ENCODE results near the gene PSMC4.

PSMC4 gene

DNA sequence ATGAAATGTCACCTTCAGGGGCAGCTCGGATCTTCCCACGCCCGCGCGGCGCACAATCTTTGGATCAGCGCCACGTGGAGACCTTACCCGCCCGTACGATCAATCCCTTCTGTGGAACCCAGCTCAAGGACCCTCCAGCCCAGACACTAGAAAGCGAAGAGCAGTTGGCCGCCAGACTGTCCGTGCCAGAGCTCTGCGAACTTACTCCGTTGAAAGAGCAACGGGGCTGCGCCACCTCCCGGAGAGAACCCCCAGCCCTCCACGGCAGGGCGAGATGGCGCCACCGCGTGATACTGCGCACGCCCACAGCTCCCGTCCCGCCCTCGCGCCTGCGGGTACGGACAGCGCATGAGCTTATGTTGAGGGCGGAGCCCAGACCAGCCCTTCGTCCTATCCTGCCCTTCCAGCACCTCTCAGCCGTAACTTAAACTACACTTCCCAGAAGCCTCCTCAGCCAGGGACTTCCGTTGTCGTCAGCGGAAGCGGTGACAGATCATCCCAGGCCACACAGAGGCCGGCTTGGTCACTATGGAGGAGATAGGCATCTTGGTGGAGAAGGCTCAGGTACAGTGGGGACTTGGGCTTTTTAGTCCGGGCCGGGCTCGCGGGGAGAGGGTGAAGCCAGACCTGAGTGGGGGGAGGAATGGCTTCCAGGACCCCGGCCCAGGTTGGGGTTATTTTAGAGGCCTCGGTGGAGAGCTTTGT is at the start of gene PSMC4:
PSMC4 (plus strand) TSS at position 491 of the 705 bp plus-strand sequence; CDS start at position 529, 38 bp downstream.
- FAIRE-seq, result peak; percentile 96

DNA sequence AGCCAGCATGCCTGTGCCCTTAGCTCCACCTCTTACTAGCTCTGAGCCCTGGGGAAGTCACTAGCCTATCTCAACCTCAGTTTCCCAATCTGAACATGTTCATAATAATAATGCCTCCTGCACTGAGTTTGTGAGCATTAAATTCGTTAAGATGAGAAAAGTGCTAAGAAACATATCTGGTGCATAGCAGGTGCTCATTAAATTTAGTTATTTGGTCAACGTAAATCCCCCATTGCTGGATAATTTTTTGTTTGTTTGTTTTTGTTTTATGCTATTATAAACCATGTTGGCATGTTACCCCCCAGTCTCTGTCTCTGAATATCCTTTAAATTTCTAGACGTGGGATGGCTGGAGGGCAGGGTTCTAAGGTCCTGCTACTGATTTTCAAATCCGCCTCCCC is 47.1 kb upstream of the PSMC4 start:
- no peak for FAIRE-seq

DNA sequence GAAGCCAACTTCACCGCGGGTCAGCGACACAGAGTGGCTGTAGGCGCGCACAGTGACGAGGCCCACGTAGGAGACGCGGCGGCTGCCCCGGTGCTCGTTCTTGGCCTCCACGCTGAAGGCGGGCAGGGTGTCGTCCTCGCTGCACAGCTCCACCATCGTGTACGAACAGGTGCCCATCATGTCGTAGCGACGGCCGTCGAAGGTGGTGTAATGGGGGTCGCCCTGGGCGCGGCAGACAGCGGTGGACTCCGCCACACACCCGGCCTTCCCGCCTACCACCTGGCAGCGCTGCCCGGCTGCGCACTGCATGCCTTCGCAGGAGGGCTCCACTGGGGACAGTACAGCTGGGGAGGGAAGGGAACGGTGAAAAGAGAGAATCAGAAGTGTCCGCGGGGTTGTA is 46.6 kb upstream of the PSMC4 start:
- no peak for FAIRE-seq

DNA sequence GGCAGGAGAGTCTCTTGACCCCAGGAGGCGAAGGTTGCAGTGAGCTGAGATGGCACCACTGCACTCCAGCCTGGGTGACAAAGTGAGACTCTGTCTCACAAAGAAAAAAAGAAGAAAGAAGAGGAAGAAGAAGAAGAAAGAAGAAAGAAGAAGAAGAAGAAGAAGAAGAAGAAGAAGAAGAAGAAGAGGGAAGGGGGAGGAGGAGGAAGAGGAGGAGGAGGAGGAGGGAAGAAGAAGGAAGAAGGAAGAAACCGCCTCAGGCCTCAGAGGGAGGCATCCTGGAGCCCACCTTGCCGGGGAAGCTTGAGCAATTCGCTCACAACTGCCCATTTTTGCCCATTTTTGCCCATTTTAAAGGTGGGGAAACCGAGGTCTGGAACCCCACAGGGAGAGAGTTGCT is 46.0 kb upstream of the PSMC4 start:
- FAIRE-seq, result no peak

DNA sequence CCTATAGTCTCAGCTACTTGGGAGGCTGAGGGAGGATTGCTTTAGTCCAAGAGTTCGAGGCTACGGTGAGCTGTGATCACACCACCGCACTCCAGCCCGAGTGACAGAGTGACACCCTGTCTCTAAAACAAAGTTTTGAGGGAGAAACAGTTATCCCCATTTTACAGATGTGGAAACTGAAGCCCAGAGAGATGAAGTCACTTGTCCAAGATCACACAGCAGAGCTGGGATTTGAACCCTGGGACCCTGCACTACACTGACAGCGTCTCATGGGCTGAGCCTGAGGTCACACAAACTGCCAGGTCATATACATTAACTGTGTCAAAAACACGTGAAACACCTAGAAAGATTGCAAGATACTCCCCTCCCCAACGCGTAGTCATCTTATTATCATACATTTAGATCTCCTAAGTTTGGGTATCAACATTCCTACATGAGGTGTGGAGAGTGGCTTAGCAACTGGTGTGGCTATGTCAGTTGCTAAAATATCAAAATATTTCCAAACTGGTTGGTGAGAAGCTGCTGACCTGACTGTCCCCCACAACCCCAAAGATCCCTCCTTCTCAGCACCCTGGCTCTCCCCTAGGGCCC is 44.7 kb upstream of the PSMC4 start:
- no peak for FAIRE-seq

DNA sequence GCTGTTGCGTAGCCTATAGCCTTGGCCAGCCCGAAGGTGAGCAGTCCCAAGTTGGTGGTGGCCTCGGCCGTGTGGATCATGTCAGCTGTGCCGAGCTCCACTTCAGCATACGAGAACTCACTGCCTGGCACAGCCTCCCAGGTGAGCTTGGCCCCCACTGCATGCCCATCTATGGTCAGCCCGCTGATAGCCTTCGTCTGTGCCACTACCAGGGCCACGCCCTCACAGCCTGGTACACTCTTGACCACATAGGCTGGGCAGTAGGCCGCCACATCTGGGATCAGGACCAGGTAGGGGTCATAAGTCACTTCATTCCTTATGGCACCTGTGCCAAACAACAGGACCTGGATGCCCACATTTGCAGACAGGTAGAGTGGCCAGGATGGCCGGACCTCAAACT is 43.9 kb upstream of the PSMC4 start:
- no peak for FAIRE-seq

DNA sequence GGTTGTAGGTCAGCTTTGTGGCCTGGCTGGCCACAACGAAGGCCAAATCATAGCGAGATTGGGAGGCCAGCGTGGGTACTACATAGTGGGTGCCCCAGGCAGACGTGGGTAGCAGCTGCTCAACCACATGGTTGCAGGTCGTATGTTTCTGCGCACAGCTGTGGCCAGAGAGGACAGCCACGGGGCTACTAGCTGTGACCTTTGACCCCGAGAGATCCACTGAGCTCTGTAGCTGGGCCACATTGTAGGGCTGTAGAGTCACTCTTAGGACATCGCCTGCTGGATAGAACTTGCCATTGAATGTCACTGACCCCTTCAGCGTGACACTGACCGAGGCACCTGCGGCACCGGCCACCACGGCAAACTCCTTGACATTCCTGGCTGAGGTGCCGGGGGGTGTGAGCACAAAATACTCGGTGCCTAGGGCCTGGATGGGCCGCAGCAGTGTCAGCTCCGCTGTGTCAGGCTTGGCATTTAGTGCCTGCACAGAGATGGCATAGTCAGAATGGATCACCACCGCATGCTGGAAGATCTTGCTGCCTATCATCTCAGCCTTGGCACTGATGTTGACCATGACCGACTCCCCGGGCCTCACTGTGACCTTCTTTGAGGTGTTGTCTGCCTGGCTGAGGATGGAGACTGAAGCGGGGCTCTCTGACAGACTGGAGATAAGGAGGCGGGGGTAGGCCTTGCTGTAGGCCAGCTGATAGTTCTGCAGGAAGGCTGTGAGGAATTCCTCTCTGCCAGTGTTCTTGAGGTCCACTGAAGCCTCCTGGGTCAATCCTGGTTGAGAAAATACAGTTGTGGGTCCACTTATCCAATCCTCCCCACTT is 43.2 kb upstream of the PSMC4 start:
- no peak for FAIRE-seq

DNA sequence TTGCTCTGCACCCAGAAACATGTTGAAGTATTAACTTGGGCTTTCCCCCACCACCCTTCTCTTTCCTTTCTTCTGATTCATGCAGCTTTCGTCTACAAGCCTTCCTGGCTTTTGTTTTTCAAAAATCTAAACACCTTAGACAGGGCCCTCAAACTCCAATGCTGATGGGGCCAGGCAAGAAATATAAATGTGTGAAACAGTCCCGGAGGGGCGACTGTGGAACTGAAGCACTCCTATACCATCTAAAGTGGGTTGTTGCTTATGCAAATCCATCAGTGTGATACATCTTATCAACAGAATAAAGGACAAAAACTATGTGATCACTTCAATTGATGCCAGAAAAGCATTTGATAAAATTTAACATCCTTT is 42.6 kb upstream of the PSMC4 start:
- FAIRE-seq, result no peak

DNA sequence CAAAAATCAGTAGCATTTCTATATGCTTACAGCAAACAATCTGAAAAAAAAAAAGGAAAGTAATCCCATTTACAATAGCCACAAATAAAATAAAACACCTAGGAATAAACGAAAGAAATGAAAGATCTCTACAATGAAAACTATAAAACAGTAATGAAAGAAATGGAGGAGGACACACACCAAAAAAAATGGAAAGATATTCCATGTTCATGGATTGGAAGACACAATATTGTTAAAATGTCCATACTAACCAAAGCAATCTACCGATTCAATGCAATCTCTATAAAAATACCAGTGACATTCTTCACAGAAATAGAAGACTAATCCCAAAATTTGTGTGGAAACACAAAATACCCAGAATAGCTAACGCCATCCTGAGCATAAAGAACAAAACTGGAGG is 41.2 kb upstream of the PSMC4 start:
- no peak for FAIRE-seq

DNA sequence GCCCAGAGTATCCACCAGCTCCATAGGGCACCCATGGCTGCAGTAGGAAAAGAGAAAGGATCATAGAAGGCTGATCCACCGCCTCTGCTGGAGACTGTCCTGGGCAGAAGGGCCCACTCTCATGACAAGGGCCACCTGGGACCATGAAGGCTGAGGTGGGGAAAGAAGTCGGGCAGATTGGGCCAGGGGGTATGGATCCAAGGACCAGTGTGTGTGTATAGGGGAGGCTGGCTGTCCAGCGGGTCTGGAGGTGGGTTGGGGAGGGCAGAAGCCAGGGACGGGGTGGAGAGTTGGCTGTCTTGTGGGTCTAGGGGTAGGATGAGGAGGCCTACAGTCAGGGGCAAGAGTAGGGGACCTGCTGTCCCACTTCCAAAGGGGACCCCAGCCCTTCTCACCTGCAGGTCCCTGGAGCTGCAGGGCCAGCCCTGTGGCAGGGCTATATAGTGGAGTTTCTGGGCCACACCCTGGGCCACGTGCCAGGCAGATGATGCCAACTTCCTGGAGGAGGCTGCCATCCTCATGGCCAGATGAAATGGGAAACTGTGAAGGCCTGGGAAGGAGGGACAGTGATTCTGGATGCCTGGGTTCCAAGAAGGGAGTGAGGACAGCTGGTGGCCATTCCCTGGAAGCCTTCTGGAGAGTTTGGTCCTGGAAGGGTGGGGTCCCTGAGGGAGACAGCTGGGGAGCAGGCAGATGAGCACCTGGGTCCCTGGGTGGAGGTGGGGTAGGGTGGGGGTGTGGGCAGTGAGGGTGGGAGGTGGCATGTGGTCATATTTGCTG is 36.2 kb upstream of the PSMC4 start, which contains the start of gene FCGBP:
FCGBP (minus strand) TSS at position 51 of the 780 bp plus-strand sequence.
- no peak for FAIRE-seq

DNA sequence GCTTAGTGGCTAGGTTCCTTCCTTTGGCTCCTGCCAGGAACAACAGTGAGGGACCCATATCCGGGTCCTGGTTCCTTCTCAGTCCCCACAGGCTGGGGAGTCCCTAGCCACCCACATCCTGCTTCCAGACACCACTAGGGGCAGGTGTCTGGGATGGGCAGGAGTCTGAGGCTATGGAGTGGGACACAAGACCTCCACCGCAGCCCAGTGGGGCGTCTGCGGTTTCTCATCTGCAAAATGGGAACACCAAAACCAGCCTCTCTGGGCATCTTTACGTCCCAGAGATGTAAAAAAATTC is 35.7 kb upstream of the PSMC4 start:
- FAIRE-seq, result no peak

DNA sequence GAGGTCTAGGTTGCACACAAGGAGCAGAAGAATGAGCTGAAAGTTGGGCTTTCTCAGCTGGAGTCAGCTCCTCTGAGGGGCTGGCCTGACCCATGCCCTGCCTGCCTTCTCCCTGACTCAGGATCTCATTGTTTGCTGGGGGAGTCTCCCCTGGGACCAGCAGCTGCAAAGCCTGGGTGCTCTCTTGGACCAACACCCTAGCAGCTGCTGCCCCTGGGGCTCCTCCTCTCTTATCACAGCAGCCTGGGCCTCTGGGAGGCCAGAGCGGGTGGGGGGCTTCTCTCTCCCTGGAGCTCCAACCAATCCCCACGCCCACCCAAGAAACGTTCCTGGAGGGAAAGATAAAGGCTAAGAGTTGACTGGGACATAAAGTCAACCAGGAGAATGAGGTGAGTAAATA is 34.9 kb upstream of the PSMC4 start:
- FAIRE-seq, result no peak

DNA sequence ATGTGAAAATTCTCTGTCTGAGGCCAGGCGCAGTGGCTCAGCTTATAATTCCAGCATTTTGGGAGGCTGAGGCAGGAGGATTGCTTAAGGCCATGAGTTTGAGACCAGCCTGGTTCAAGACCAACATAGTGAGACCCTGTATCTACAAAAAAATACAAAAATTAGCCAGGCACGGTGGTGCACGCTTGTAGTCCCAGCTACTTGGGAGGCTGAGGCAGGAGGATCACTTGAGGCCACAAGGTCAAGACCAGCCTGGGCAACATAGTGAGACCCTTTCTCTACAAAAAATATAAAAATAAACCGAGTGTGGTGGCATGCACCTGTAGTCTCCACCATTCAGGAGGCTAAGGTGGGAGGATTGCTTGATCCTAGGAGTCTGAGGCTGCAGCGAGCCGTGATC is 34.3 kb upstream of the PSMC4 start:
- FAIRE-seq, result no peak

DNA sequence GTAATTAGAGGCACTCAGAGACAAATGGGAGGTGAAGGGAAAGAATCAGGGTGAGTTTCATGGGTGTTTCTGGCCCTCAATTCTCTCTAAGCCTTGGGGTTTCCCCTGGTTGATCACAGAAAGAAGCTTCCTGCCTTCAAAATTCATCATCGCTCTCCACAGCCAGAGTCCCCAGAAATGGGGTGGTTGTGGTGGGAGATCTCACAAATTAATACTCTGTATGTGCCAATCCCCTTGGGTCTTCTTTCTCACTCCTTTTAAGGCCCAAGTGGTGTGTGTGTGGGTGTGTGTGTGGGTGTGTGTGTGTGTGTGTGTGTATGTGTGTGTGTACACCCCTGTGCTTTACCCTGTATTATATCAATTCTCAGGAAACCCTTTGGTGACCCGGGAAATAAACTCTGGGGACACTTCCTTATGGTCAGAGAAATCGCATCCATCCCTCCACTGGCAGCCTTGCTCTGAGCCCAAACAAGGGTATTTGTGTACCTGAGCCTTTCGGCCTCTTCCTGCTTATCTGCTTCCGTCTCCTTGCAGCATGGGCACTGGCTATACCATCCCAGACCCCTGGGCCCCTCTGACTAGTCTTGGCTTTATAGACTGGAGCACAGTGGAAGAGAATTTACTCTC is 33.8 kb upstream of the PSMC4 start:
- no peak for FAIRE-seq

DNA sequence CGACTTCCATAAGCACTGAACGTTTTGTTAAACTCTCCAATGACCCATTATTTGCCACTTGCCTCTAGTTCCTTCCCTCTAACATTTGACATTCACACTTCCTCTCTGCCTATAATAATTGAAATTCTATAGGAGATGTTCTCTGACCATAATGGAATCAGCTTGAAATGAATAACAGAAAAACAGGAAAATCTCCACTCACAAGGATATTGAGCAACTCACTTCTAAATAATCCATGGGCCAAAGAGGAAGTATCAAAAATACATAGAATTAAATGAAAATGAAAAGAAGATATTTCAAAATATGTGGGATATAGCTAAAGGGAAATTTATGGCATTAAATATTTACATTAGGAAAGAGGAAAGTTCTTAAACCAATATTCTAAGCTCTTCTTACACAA is 33.2 kb upstream of the PSMC4 start:
- no peak for FAIRE-seq

DNA sequence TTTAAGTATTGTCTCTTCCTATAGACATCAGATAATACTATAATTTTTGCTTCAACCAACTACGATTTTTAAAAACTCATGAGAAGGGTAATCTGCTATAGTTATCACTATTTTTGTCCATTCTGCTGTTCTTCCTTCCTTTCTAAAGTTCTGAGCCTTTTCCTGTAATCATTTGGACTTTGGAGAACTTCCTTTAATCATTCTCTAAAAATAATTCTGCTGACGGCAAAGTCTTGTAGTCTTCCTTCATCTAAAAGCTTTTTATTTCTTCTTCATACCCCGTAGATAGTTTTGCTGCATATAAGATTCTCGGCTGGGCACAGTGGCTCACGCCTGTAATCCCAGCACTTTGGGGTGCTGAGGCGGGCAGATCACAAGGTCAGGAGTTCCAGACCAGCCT is 31.4 kb upstream of the PSMC4 start:
- FAIRE-seq, result no peak

DNA sequence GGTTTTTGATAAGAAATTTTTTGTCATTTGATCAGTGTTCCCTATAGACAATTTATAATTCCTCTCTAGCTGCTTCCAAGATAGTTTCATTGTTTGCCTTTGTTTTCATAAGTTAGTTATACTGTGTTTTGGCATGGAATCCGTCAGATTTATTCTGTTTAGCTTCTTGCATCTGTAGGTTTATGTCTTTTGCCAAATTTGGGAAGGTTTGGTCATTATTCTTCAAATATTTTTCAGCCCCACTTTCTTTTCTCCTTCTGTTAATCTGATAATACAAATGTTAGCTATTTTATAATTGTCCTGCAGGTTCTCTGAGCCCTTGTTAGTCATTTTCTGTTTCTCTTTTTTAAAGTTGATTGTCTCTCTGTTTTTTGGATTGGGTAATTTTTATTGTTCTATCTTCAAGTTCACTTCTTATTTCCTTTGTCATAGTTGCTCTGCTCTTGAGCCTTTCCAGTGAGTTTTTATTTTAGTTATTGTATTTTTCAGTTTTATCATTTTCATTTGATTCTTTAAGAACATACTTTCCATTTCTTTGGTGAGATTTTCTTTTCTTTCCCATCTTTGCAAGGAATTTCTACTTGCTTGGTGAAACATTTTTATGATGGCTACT is 30.6 kb upstream of the PSMC4 start:
- FAIRE-seq, result no peak

DNA sequence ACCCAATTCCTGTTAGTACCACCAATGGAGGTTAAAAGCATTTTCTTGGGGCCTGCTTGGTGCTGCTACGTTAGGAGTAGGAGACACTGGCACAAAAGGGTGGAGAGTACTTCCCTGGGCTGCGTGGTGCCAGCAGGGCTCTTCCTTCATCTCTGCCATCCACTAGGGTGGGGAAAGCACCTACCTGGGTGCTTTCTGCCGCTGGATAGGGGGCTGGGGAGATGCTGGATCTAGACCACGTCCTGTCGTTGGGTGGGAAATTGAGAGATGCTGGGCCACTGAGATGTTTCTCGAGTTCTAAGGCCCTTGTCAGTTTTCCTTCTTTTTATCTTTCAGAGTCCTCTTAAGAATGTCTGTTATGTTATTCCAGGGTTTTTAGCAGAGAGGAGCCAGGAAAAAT is 29.8 kb upstream of the PSMC4 start:
- no peak for FAIRE-seq

DNA sequence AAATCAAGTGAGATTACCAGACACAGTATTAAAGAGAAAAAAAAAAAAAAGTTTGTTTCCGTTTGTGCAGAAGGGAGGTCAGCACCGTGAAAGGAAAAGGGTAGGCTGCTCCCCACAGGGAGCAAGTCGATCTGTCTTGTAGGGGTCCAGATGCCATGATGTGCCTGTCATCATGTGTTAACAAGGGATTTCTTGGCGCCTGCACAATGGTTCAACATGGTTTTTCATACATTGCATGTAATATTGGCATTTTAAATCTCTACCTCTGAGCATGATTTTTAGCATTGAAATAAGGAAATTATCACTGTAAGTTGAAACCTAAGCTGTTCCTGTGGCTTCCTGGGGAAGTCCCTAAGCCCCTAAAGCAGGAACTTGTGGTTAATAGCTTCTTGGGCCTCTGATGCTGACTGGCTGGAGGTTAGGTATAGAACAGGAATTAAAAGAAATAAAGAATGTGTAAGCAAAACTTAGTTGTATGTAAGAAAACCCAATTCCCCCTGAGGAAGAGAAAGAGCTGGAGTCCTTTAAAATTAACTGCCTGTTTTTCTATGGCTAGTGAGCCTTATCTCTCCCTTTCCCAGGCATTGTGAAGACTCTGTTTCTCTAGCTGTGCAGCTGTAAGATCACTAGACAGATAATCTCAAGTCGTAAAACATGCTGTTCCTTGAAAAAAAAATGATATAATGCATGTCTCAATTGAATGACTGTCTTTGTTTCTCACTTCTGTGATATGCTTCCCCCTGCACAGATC is 29.2 kb upstream of the PSMC4 start:
- FAIRE-seq, result no peak

DNA sequence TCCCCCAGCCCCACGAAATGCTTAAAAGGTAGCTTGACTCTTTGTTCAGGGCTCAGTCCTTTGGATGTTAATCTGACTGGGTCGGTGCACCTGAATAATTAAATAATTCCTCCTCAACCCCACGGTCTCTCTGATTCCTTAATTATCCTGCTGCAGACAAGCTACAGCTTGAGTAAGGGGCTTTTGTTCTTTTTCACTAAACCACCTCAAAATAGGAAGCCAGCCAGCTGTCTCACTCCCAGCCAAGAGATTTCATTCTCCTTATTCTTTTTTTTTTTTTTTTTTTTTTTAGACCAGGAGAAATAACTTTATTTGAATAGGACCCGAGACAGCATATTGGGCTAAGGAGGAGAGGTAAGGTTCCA is 28.6 kb upstream of the PSMC4 start:
- FAIRE-seq, result no peak

DNA sequence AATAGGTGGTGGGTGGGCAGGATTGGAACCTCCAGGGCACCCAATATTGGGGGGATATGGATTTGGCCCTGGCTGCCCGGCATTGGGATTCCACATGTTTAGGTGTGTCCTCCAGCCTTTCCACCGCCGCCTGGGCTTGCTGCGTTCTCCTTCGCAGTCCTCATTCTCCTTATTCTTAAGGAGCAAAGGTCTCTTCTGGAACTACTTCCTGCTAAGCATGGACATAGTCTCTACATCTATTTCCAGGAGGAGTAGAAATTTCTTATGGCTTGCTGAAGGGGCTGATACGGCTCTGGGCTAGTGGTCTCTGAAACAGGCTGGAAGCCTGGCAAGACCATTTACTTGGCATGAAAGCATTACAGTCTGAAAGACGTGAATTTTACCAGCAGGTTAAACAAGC is 27.4 kb upstream of the PSMC4 start:
- FAIRE-seq, result no peak

DNA sequence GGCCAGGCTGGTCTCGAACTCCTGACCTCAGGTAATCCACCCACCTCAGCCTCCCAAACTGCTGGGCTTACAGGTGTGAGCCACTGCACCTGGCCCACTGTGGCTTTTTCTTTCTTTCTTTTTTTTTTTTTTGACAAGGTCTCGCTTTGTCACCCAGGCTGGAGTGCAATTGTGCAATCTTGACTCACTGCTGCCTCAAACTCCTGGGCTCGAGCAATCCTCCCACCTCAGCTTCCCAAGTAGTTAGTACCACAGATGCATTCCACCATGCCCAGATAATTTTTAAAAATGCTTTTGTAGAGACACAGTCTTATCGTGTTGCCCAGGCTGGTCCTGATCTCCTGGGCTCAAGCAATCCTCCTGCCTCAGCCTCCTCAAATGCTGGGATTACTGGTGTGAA is 24.4 kb upstream of the PSMC4 start:
- no peak for FAIRE-seq

All from TTC549 (cell line).